K562 (cell line): ENCODE data around the gene PRKAR1B. TPM values are rescaled to one million over a fixed set of nuclear protein-coding genes. Genes with fewer than 3 reads are reported as not detected.

ENCODE experiments used
- ATAC-seq: fragments of 200-7000 bp; cut with Tn5 transposase; 3 replicates; pipeline ENCODE4 v1.9.1; 2020; ENCODE audit warnings: moderate library complexity
- BruUV-seq: library from RNA; stranded (reverse); fragments of 400-500 nt; replicated peaks from 2 replicates; lab custom pipeline; 2021; lab: Mats Ljungman, UMichigan
- CTCF ChIA-PET: fragments of 300-600 bp; formaldehyde crosslinking; extraction: SDS; loops from one replicate; lab custom pipeline; 2021; ENCODE audit warnings: low intra/inter-chr PET ratio; lab: Yijun Ruan, JAX
- POLR2A ChIA-PET: fragments of 300-600, 350-650 bp; sonication (Branson Sonifier 250); formaldehyde crosslinking; extraction: SDS; loops from one replicate; lab custom pipeline; 2021; ENCODE audit warnings: antibody characterized with exemption, inconsistent platforms; lab: Yijun Ruan, JAX
- DNase-seq, 4 experiments: peaks; one replicate each; pipeline versions ENCODE4 v3.0.0 to v3.0.0-alpha.2; 2011 to 2018; ENCODE audit warnings: low spot score in 3 of 4, mixed read lengths in 3 of 4; ENCODE audit errors: extremely low read depth in 1 of 4
- FAIRE-seq: peaks from 2 replicates; lab custom pipeline; 2011; peaks lifted over from hg19 to GRCh38; lab: Jason Lieb, UNC
- H2AFZ ChIP-seq: 2 replicates; pipeline ENCODE4 v1.6.0; 2011; ENCODE audit warnings: low read depth, low read length, control low read depth, inconsistent platforms
- H3K27ac ChIP-seq: fragments of 200-600 bp; 3 replicates; pipeline ENCODE4 v1.8.0; 2011; ENCODE audit warnings: low read depth, mild to moderate bottlenecking, control low read depth, inconsistent platforms, low read length, moderate library complexity, mixed read lengths; ENCODE audit errors: extremely low read depth
- H3K27me3 ChIP-seq, 2 experiments: fragments of 300-600 bp in 1 of 2; 2 replicates in 1 of 2; 3 replicates in 1 of 2; pipeline versions ENCODE4 v1.6.0 to v1.8.0; 2011; ENCODE audit warnings: inconsistent platforms in 2 of 2, low read length in 2 of 2, mild to moderate bottlenecking in 1 of 2, mixed read lengths in 1 of 2, moderate library complexity in 1 of 2; ENCODE audit not compliant: control insufficient read depth in 2 of 2, insufficient read depth in 2 of 2
- H3K36me3 ChIP-seq: fragments of 300-600 bp; 3 replicates; pipeline ENCODE4 v1.8.0; 2011; ENCODE audit warnings: mild to moderate bottlenecking, low read length, inconsistent platforms; ENCODE audit not compliant: control insufficient read depth, insufficient read depth
- H3K4me1 ChIP-seq, 2 experiments: fragments of 200-600 bp in 1 of 2; replicated peaks in 1 of 2; 2 replicates in 1 of 2; 3 replicates in 1 of 2; pipeline versions ENCODE4 v1.5.1 to v1.8.0; 2011; ENCODE audit warnings: inconsistent platforms in 2 of 2, low read length in 2 of 2, mild to moderate bottlenecking in 1 of 2, mixed read lengths in 1 of 2, moderate library complexity in 1 of 2; ENCODE audit not compliant: control insufficient read depth in 2 of 2, insufficient read depth in 2 of 2
- H3K4me2 ChIP-seq: 2 replicates; pipeline ENCODE4 v1.6.1; 2011; ENCODE audit warnings: low read length, control low read depth, inconsistent platforms, mixed read lengths; ENCODE audit not compliant: insufficient read depth
- H3K4me3 ChIP-seq: fragments of 200-600 bp; sonication (generic), shearing (Covaris generic); 2 replicates; pipeline ENCODE4 v1.5.1; 2016; ENCODE audit warnings: control low read depth, inconsistent platforms
- H3K79me2 ChIP-seq: fragments of 200-600 bp; 3 replicates; pipeline ENCODE4 v1.8.0; 2011; ENCODE audit warnings: low read length, inconsistent platforms; ENCODE audit not compliant: control insufficient read depth, insufficient read depth
- H3K9ac ChIP-seq, 2 experiments: 2 replicates each; pipeline versions ENCODE4 v1.6.0 to v1.6.1; 2011; ENCODE audit warnings: low read depth in 2 of 2, low read length in 2 of 2, control low read depth in 1 of 2, inconsistent platforms in 1 of 2, mild to moderate bottlenecking in 1 of 2, mixed read lengths in 1 of 2; ENCODE audit not compliant: insufficient read depth in 1 of 2
- H3K9me1 ChIP-seq: one replicate; pipeline ENCODE4 v1.6.0; 2011; ENCODE audit warnings: inconsistent platforms, mild to moderate bottlenecking, low read length, moderate library complexity; ENCODE audit not compliant: control insufficient read depth, insufficient read depth
- H3K9me3 ChIP-seq: replicated peaks from 2 replicates; pipeline ENCODE4 v1.5.1; 2011; ENCODE audit warnings: low read depth, low read length, inconsistent platforms; ENCODE audit not compliant: control insufficient read depth, insufficient read depth
- H4K20me1 ChIP-seq: replicated peaks from 2 replicates; pipeline ENCODE4 v1.6.1; 2011; ENCODE audit warnings: low read length, inconsistent platforms, mixed read lengths; ENCODE audit not compliant: control insufficient read depth, insufficient read depth
- BRF1 ChIP-seq: IDR thresholded peaks from 3 replicates; pipeline ENCODE4 v1.6.1; 2011; ENCODE audit warnings: borderline replicate concordance, mild to moderate bottlenecking; ENCODE audit not compliant: insufficient read length; ENCODE audit errors: extremely low read depth
- DPF2 ChIP-seq: fragments of 450-650 bp; IDR thresholded peaks from 2 replicates; pipeline ENCODE4 v1.6.1; 2016
- HDAC8 ChIP-seq: fragments of 450-650 bp; IDR thresholded peaks from 2 replicates; pipeline ENCODE4 v1.6.1; 2016; ENCODE audit warnings: mild to moderate bottlenecking, missing genetic modification characterization, moderate library complexity, missing compliant biosample characterization
- HNRNPLL ChIP-seq: fragments of 200-400 bp; formaldehyde crosslinking; IDR thresholded peaks from 2 replicates; pipeline ENCODE4 v1.6.1; 2017; ENCODE audit warnings: low read length, low read depth, mild to moderate bottlenecking; ENCODE audit not compliant: poor library complexity, severe bottlenecking
- SMARCA4 ChIP-seq: fragments of 450-650 bp; IDR thresholded peaks from 2 replicates; pipeline ENCODE4 v1.6.1; 2016
- TGIF2 ChIP-seq: sonication (generic); formaldehyde crosslinking; IDR thresholded peaks from 2 replicates; pipeline ENCODE4 v1.8.1; 2022; ENCODE audit warnings: mild to moderate bottlenecking, missing genetic modification reagents, moderate library complexity
- ZBTB7A ChIP-seq: IDR thresholded peaks from 2 replicates; pipeline ENCODE4 v1.6.1; 2011; ENCODE audit warnings: low read depth, mild to moderate bottlenecking, low read length, moderate library complexity, borderline replicate concordance; ENCODE audit not compliant: control insufficient read depth
- ZNF3 ChIP-seq: fragments of 250-450 bp; sonication (Bioruptor Pico); IDR thresholded peaks from 2 replicates; pipeline ENCODE4 v1.5.0; 2021; ENCODE audit warnings: mild to moderate bottlenecking, moderate library complexity
- ZNF644 ChIP-seq: fragments of 200-800 bp; sonication (Bioruptor generic); IDR thresholded peaks from 2 replicates; pipeline ENCODE4 v1.6.1; 2016; ENCODE audit warnings: low read depth, missing genetic modification characterization, missing compliant biosample characterization
- ZNF76 ChIP-seq: fragments of 250-450 bp; sonication (Bioruptor Pico); IDR thresholded peaks from 2 replicates; pipeline ENCODE4 v1.4.0; 2020; ENCODE audit warnings: mild to moderate bottlenecking, moderate library complexity, borderline replicate concordance
- WGBS: fragments of 100-300 bp; shearing (Covaris generic); methylation state at CpG from one replicate; pipeline ENCODE4 v1.1.6; 2016; ENCODE audit warnings: low coverage, mixed read lengths; ENCODE audit not compliant: insufficient coverage; ENCODE audit errors: missing lambda C conversion rate; 5-methylcytosine and 5-hydroxymethylcytosine counted together
- in situ Hi-C: fragments of 300-500 bp; cut with MboI; formaldehyde crosslinking; loops from 4 replicates; pipeline ENCODE4 v1.15.0; 2018; ENCODE audit warnings: inconsistent platforms, mixed read lengths
- intact Hi-C: fragments of 100-400 bp; cut with micrococcal nuclease; formaldehyde crosslinking; loops from 2 replicates; pipeline ENCODE4 v1.14.2; 2022
- polyA plus RNA-seq, 8 experiments: library from polyadenylated mRNA; depleted of rRNA in 4 of 8; stranded (reverse) in 5 of 8; unstranded in 3 of 8; fragments of >200 nt; fragmentation: Nextera tagmentation in 2 of 8; fragmentation: Illumina TruSeq in 1 of 8; extraction: Ambion mirVana in 2 of 8; extraction: Trizol in 1 of 8; gene quantifications; 2 replicates each; pipeline versions ENCODE4 v1.2.1 to v1.2.3, GENCODE V29; 2011 to 2014; ENCODE audit warnings: inconsistent platforms in 1 of 8, missing spikeins in 1 of 8
- total RNA-seq, 7 experiments: library from RNA; depleted of rRNA in 6 of 7; stranded (reverse); fragments of >200 nt in 6 of 7; fragmentation: Illumina TruSeq in 2 of 7; extraction: Trizol in 2 of 7; gene quantifications; 2 replicates each; pipeline versions ENCODE4 v1.2.1 to v1.2.3, GENCODE V29; 2011 to 2021; ENCODE audit warnings: low replicate concordance in 1 of 7
- TF ChIP-seq, protein P1 (sequence below): sonication (generic); formaldehyde crosslinking; IDR thresholded peaks from 2 replicates; pipeline ENCODE4 v1.8.1; 2023; ENCODE audit warnings: mild to moderate bottlenecking, missing genetic modification reagents
- TF ChIP-seq, protein P2 (sequence below): fragments of 200-400 bp; formaldehyde crosslinking; IDR thresholded peaks from 2 replicates; pipeline ENCODE4 v1.6.1; 2017; ENCODE audit warnings: mild to moderate bottlenecking, low read depth, low read length, moderate library complexity
- TF ChIP-seq, protein P3 (sequence below): fragments of 450-650 bp; IDR thresholded peaks from 2 replicates; pipeline ENCODE4 v1.6.1; 2016; ENCODE audit warnings: mild to moderate bottlenecking

The PRKAR1B gene
- total and polyA plus RNA-seq, 9 of the 15 experiments (the other 6 are each of a cell fraction or from before 2014, with no cell fraction given): 0.99 to 30.5 (median 12.7) TPM

DNA sequence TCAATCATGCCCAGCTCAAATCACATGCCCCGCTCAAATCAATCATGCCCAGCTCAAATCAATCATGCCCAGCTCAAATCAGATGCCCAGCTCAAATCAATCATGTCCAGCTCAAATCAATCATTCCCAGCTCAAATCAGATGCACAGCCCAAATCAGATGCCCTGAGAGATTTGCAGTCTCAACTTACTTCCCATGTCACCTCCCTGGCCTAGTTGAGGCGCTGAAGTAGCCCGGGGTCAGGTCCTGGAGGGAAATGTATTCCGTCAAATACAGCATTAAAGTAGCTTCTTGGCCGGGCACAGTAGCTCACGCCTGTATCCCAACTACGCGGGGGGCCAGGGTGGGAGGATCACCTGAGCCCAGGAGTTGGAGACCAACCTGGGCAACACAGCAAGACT lies 15.7 kb upstream of the PRKAR1B start:
- peaks cover 38% of the 10 kb centered on the region for H3K79me2 ChIP-seq
- H3K4me2 ChIP-seq: no peak overlapping the region
- H3K36me3 ChIP-seq: peaks cover 73% of the 10 kb centered on the region
- intact Hi-C loops (no loop called here), in situ Hi-C loops (no loop called here)
- H3K27me3 ChIP-seq: no peaks in the 10 kb centered on the region
- H3K9me1 ChIP-seq: no peaks in the 10 kb centered on the region
- H2AFZ ChIP-seq: no peak overlapping the region
- H4K20me1 ChIP-seq: no peaks in the 10 kb centered on the region
- FAIRE-seq (no peak), ATAC-seq (no peak), DNase-seq (peak in 2 of 4 experiments; percentile 60 to 68)
- ChIA-PET POLR2A (no interaction called here), CTCF (no interaction called here)
- no peak overlapping the region for H3K9ac ChIP-seq
- peaks cover 0 to 11% of the 10 kb centered on the region in 2 experiments; a peak in 2 of 5 replicates for H3K4me1 ChIP-seq
- TF ChIP-seq TGIF2 (no peak), ZNF644 (tag) (no peak), SMARCA4 (no peak), DPF2 (no peak), ZBTB7A (no peak), HDAC8 (no peak), ZNF76 (no peak), ZNF3 (CRISPR knock-in tag) (no peak), BRF1 (no peak), HNRNPLL (no peak)
- TF ChIP-seq, protein P1, sequence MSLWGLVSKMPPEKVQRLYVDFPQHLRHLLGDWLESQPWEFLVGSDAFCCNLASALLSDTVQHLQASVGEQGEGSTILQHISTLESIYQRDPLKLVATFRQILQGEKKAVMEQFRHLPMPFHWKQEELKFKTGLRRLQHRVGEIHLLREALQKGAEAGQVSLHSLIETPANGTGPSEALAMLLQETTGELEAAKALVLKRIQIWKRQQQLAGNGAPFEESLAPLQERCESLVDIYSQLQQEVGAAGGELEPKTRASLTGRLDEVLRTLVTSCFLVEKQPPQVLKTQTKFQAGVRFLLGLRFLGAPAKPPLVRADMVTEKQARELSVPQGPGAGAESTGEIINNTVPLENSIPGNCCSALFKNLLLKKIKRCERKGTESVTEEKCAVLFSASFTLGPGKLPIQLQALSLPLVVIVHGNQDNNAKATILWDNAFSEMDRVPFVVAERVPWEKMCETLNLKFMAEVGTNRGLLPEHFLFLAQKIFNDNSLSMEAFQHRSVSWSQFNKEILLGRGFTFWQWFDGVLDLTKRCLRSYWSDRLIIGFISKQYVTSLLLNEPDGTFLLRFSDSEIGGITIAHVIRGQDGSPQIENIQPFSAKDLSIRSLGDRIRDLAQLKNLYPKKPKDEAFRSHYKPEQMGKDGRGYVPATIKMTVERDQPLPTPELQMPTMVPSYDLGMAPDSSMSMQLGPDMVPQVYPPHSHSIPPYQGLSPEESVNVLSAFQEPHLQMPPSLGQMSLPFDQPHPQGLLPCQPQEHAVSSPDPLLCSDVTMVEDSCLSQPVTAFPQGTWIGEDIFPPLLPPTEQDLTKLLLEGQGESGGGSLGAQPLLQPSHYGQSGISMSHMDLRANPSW (CRISPR knock-in tag): no peak
- TF ChIP-seq, protein P2, sequence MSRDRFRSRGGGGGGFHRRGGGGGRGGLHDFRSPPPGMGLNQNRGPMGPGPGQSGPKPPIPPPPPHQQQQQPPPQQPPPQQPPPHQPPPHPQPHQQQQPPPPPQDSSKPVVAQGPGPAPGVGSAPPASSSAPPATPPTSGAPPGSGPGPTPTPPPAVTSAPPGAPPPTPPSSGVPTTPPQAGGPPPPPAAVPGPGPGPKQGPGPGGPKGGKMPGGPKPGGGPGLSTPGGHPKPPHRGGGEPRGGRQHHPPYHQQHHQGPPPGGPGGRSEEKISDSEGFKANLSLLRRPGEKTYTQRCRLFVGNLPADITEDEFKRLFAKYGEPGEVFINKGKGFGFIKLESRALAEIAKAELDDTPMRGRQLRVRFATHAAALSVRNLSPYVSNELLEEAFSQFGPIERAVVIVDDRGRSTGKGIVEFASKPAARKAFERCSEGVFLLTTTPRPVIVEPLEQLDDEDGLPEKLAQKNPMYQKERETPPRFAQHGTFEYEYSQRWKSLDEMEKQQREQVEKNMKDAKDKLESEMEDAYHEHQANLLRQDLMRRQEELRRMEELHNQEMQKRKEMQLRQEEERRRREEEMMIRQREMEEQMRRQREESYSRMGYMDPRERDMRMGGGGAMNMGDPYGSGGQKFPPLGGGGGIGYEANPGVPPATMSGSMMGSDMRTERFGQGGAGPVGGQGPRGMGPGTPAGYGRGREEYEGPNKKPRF: no peak
- TF ChIP-seq, protein P3, sequence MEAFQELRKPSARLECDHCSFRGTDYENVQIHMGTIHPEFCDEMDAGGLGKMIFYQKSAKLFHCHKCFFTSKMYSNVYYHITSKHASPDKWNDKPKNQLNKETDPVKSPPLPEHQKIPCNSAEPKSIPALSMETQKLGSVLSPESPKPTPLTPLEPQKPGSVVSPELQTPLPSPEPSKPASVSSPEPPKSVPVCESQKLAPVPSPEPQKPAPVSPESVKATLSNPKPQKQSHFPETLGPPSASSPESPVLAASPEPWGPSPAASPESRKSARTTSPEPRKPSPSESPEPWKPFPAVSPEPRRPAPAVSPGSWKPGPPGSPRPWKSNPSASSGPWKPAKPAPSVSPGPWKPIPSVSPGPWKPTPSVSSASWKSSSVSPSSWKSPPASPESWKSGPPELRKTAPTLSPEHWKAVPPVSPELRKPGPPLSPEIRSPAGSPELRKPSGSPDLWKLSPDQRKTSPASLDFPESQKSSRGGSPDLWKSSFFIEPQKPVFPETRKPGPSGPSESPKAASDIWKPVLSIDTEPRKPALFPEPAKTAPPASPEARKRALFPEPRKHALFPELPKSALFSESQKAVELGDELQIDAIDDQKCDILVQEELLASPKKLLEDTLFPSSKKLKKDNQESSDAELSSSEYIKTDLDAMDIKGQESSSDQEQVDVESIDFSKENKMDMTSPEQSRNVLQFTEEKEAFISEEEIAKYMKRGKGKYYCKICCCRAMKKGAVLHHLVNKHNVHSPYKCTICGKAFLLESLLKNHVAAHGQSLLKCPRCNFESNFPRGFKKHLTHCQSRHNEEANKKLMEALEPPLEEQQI: no peak
- peaks cover 4% of the 10 kb centered on the region; the same call in 1 of the 2 replicates for H3K9me3 ChIP-seq
- 81% methylated on average over 8 of the region's 8 CpGs for WGBS
- no TSS peak for BruUV-seq
- H3K4me3 ChIP-seq: no peak overlapping the region
- H3K27ac ChIP-seq: no peak overlapping the region
